Measurements from ENCODE around the gene MACROD2.
"Not testable (repeated sequence)": the region's sequence is repeated elsewhere in the genome, so short reads cannot be mapped to it uniquely, and the experiment has no call there.

MACROD2 gene

DNA sequence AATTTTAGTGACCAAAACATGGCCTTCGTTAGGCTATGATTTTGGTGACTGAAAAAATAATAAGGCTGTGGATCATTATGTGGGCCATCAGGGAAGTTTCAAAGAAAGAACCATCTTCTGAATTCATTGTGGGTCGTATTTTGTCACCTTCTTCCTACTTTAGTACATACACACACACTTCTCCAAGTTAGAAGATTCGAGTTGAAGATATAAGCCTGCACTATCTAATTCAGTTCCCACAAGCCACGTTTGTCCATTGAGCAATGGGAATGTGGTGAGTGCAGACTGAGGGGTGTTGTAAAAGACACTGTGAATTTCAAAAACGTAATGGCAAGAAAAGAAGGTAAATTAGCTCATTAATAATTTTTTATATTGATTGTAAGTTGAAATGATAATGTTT, 1812.0 kb downstream of the MACROD2 start:
- Histone ChIP-seq H3K27me3 (ENCODE audit: control insufficient read depth, insufficient read depth, low read length, poor library complexity, severe bottlenecking) (no peaks in the 10 kb centered on the region), H3K9me3 (ENCODE audit: control insufficient read depth, low read length) (peaks cover 6% of the 10 kb centered on the region), H3K27ac (ENCODE audit: insufficient read depth, low read depth, low read length, poor library complexity, severe bottlenecking) (no peak overlapping the region), H3K36me3 (ENCODE audit: control insufficient read depth, insufficient read depth, low read length) (no peaks in the 10 kb centered on the region), H3K4me3 (ENCODE audit: insufficient read depth, low read depth, low read length) (no peak overlapping the region), H3K4me1 (ENCODE audit: control insufficient read depth, insufficient read depth, low read length) (no peaks in the 10 kb centered on the region)
- WGBS, 2 experiments, result 91 to 95% methylated on average over 3 to 5 of the region's 5 CpGs

GRCh38 chr20:15807771-15808170, 1812.5 kb downstream of the MACROD2 start:
- H3K36me3 ChIP-seq (ENCODE audit: control insufficient read depth, insufficient read depth, low read length); H3K4me1 ChIP-seq (ENCODE audit: control insufficient read depth, insufficient read depth, low read length); H3K4me3 ChIP-seq (ENCODE audit: insufficient read depth, low read depth, low read length); H3K27ac ChIP-seq (ENCODE audit: insufficient read depth, low read depth, low read length, poor library complexity, severe bottlenecking); H3K9me3 ChIP-seq (ENCODE audit: control insufficient read depth, low read length); H3K27me3 ChIP-seq (ENCODE audit: control insufficient read depth, insufficient read depth, low read length, poor library complexity, severe bottlenecking): not testable (repeated sequence)
- WGBS, 2 experiments, result 94% methylated on average over 8 of the region's 8 CpGs

- peaks cover 6% of the 10 kb centered on the region for H3K9me3 ChIP-seq (ENCODE audit: control insufficient read depth, low read length)
- WGBS, 2 experiments, result 86 to 96% methylated on average over 2 of the region's 2 CpGs
Observed at GRCh38 chr20:15811951-15812350, 1816.6 kb downstream of the MACROD2 start.

GRCh38 chr20:15812696-15813095, 1817.4 kb downstream of the MACROD2 start:
- Histone ChIP-seq H3K4me1 (ENCODE audit: control insufficient read depth, insufficient read depth, low read length) (no peaks in the 10 kb centered on the region), H3K9me3 (ENCODE audit: control insufficient read depth, low read length) (peaks cover 6% of the 10 kb centered on the region), H3K27me3 (ENCODE audit: control insufficient read depth, insufficient read depth, low read length, poor library complexity, severe bottlenecking) (no peaks in the 10 kb centered on the region), H3K36me3 (ENCODE audit: control insufficient read depth, insufficient read depth, low read length) (no peaks in the 10 kb centered on the region), H3K27ac (ENCODE audit: insufficient read depth, low read depth, low read length, poor library complexity, severe bottlenecking) (no peak overlapping the region), H3K4me3 (ENCODE audit: insufficient read depth, low read depth, low read length) (no peak overlapping the region)
- 90 to 100% methylated on average over 1 of the region's 1 CpG for WGBS, 2 experiments

More at GRCh38 chr20:15811951-15812350, 1816.6 kb downstream of the MACROD2 start:
- H3K4me3 ChIP-seq (ENCODE audit: insufficient read depth, low read depth, low read length), result no peak overlapping the region
- no peaks in the 10 kb centered on the region for H3K36me3 ChIP-seq (ENCODE audit: control insufficient read depth, insufficient read depth, low read length)
- no peaks in the 10 kb centered on the region for H3K27me3 ChIP-seq (ENCODE audit: control insufficient read depth, insufficient read depth, low read length, poor library complexity, severe bottlenecking)
- H3K4me1 ChIP-seq (ENCODE audit: control insufficient read depth, insufficient read depth, low read length), result no peaks in the 10 kb centered on the region
- no peak overlapping the region for H3K27ac ChIP-seq (ENCODE audit: insufficient read depth, low read depth, low read length, poor library complexity, severe bottlenecking)

DNA sequence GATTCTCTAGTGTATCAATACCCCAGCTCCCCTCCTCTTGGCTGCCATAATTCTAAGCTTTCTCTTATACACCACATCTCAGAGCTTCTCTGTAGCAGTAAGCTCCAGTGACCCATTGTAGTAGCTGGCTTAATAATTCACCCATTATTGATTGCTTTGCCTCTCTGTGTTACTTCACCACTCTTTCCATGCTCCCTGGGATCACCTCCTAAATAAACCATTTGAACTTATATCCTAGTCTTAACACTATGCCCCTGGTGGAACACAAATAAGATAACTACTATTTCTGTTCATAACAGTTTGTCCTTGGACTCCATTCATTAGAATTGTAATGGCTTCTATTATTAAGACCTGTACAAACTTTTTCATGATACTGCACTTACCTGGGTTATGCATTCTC, 1819.0 kb downstream of the MACROD2 start:
- no peak overlapping the region for H3K27ac ChIP-seq (ENCODE audit: insufficient read depth, low read depth, low read length, poor library complexity, severe bottlenecking)
- peaks cover 2% of the 10 kb centered on the region for H3K9me3 ChIP-seq (ENCODE audit: control insufficient read depth, low read length)
- H3K36me3 ChIP-seq (ENCODE audit: control insufficient read depth, insufficient read depth, low read length), result no peaks in the 10 kb centered on the region
- H3K27me3 ChIP-seq (ENCODE audit: control insufficient read depth, insufficient read depth, low read length, poor library complexity, severe bottlenecking), result no peaks in the 10 kb centered on the region
- H3K4me1 ChIP-seq (ENCODE audit: control insufficient read depth, insufficient read depth, low read length), result peaks cover 11% of the 10 kb centered on the region
- no peak overlapping the region for H3K4me3 ChIP-seq (ENCODE audit: insufficient read depth, low read depth, low read length)

- H3K36me3 ChIP-seq (ENCODE audit: control insufficient read depth, insufficient read depth, low read length), result no peaks in the 10 kb centered on the region
- 100% methylated on average over 2 of the region's 2 CpGs for WGBS, 2 experiments
- H3K27me3 ChIP-seq (ENCODE audit: control insufficient read depth, insufficient read depth, low read length, poor library complexity, severe bottlenecking), result no peaks in the 10 kb centered on the region
- peaks cover 11% of the 10 kb centered on the region for H3K4me1 ChIP-seq (ENCODE audit: control insufficient read depth, insufficient read depth, low read length)
- H3K9me3 ChIP-seq (ENCODE audit: control insufficient read depth, low read length), result no peaks in the 10 kb centered on the region
- no peak overlapping the region for H3K27ac ChIP-seq (ENCODE audit: insufficient read depth, low read depth, low read length, poor library complexity, severe bottlenecking)
- no peak overlapping the region for H3K4me3 ChIP-seq (ENCODE audit: insufficient read depth, low read depth, low read length)
Observed at GRCh38 chr20:15814911-15815310, 1819.6 kb downstream of the MACROD2 start.

DNA sequence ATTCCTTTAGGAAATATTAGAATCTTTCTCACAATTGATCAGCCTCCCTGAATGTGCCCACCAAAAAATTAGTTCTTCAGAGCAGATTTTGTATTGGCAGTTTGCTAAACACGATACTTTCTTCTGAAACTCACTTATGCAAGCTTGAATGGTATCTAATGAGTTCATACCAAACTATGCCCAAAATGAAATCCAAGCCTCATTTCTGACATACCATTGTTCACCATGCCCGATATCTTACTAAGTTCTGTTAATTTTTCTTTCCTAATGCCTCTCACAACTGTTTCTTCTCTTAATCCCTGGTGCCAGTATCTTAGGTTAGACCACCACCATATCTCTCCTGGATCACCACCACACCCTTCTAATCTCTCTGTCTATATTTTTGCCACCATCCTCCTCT, 1822.0 kb downstream of the MACROD2 start:
- Histone ChIP-seq H3K27me3 (ENCODE audit: control insufficient read depth, insufficient read depth, low read length, poor library complexity, severe bottlenecking) (no peaks in the 10 kb centered on the region), H3K4me3 (ENCODE audit: insufficient read depth, low read depth, low read length) (no peak overlapping the region), H3K4me1 (ENCODE audit: control insufficient read depth, insufficient read depth, low read length) (peaks cover 11% of the 10 kb centered on the region), H3K27ac (ENCODE audit: insufficient read depth, low read depth, low read length, poor library complexity, severe bottlenecking) (no peak overlapping the region), H3K9me3 (ENCODE audit: control insufficient read depth, low read length) (no peaks in the 10 kb centered on the region), H3K36me3 (ENCODE audit: control insufficient read depth, insufficient read depth, low read length) (no peaks in the 10 kb centered on the region)
- WGBS, 2 experiments, result 91 to 92% methylated on average over 2 of the region's 2 CpGs

- H3K4me1 ChIP-seq (ENCODE audit: control insufficient read depth, insufficient read depth, low read length), result peaks cover 11% of the 10 kb centered on the region
- no peaks in the 10 kb centered on the region for H3K27me3 ChIP-seq (ENCODE audit: control insufficient read depth, insufficient read depth, low read length, poor library complexity, severe bottlenecking)
- no peaks in the 10 kb centered on the region for H3K9me3 ChIP-seq (ENCODE audit: control insufficient read depth, low read length)
- H3K36me3 ChIP-seq (ENCODE audit: control insufficient read depth, insufficient read depth, low read length), result no peaks in the 10 kb centered on the region
- H3K4me3 ChIP-seq (ENCODE audit: insufficient read depth, low read depth, low read length), result no peak overlapping the region
- WGBS, 2 experiments, result 27 to 41% methylated on average over 4 of the region's 4 CpGs
- no peak overlapping the region for H3K27ac ChIP-seq (ENCODE audit: insufficient read depth, low read depth, low read length, poor library complexity, severe bottlenecking)
Observed at GRCh38 chr20:15818651-15819071, 1823.3 kb downstream of the MACROD2 start.

- WGBS, 2 experiments, result 94 to 95% methylated on average over 2 of the region's 2 CpGs
- Histone ChIP-seq H3K27ac (ENCODE audit: insufficient read depth, low read depth, low read length, poor library complexity, severe bottlenecking) (no peak overlapping the region), H3K4me3 (ENCODE audit: insufficient read depth, low read depth, low read length) (no peak overlapping the region), H3K4me1 (ENCODE audit: control insufficient read depth, insufficient read depth, low read length) (peaks cover 3% of the 10 kb centered on the region), H3K27me3 (ENCODE audit: control insufficient read depth, insufficient read depth, low read length, poor library complexity, severe bottlenecking) (no peaks in the 10 kb centered on the region), H3K36me3 (ENCODE audit: control insufficient read depth, insufficient read depth, low read length) (no peaks in the 10 kb centered on the region), H3K9me3 (ENCODE audit: control insufficient read depth, low read length) (no peaks in the 10 kb centered on the region)
Observed at GRCh38 chr20:15823718-15824117, 1828.4 kb downstream of the MACROD2 start.

GRCh38 chr20:15827628-15828027, 1832.3 kb downstream of the MACROD2 start:
- no peaks in the 10 kb centered on the region for H3K4me1 ChIP-seq (ENCODE audit: control insufficient read depth, insufficient read depth, low read length)
- H3K27ac ChIP-seq (ENCODE audit: insufficient read depth, low read depth, low read length, poor library complexity, severe bottlenecking), result no peak overlapping the region
- no peaks in the 10 kb centered on the region for H3K27me3 ChIP-seq (ENCODE audit: control insufficient read depth, insufficient read depth, low read length, poor library complexity, severe bottlenecking)
- H3K4me3 ChIP-seq (ENCODE audit: insufficient read depth, low read depth, low read length), result no peak overlapping the region
- no peaks in the 10 kb centered on the region for H3K36me3 ChIP-seq (ENCODE audit: control insufficient read depth, insufficient read depth, low read length)
- peaks cover 3% of the 10 kb centered on the region for H3K9me3 ChIP-seq (ENCODE audit: control insufficient read depth, low read length)

GRCh38 chr20:15831201-15831600, 1835.9 kb downstream of the MACROD2 start:
- Histone ChIP-seq H3K27ac (ENCODE audit: insufficient read depth, low read depth, low read length, poor library complexity, severe bottlenecking) (no peak overlapping the region), H3K4me1 (ENCODE audit: control insufficient read depth, insufficient read depth, low read length) (no peaks in the 10 kb centered on the region), H3K4me3 (ENCODE audit: insufficient read depth, low read depth, low read length) (no peak overlapping the region), H3K27me3 (ENCODE audit: control insufficient read depth, insufficient read depth, low read length, poor library complexity, severe bottlenecking) (no peaks in the 10 kb centered on the region), H3K36me3 (ENCODE audit: control insufficient read depth, insufficient read depth, low read length) (no peaks in the 10 kb centered on the region), H3K9me3 (ENCODE audit: control insufficient read depth, low read length) (peaks cover 3% of the 10 kb centered on the region)
